HCT116 (cell line): Measurements from ENCODE around the gene CASP5.

Experiments
- CTCF ChIP-seq, 3 experiments: fragments of 200-600 bp in 1 of 3; sonication (generic) in 1 of 3; IDR thresholded peaks in 2 of 3; conservative IDR thresholded peaks in 1 of 3; 2 replicates each; pipeline ENCODE4 v1.5.1; 2012 to 2017; ENCODE audit warnings: low read depth in 2 of 3, low read length in 2 of 3, antibody characterized with exemption in 1 of 3, borderline replicate concordance in 1 of 3, control low read depth in 1 of 3, mild to moderate bottlenecking in 1 of 3, mixed read lengths in 1 of 3, mixed run types in 1 of 3, moderate library complexity in 1 of 3; ENCODE audit not compliant: insufficient read depth in 1 of 3
- EZH2 ChIP-seq: fragments of 200-600 bp; sonication (generic); IDR thresholded peaks from 2 replicates; pipeline ENCODE4 v1.6.1; 2017; ENCODE audit warnings: antibody characterized with exemption, mixed run types
- MAX ChIP-seq: IDR thresholded peaks from 2 replicates; pipeline ENCODE4 v1.6.1; 2012
- POLR2A ChIP-seq: IDR thresholded peaks from 2 replicates; pipeline ENCODE4 v1.7.0; 2011; ENCODE audit warnings: borderline replicate concordance; ENCODE audit not compliant: insufficient read depth, insufficient read length; ENCODE audit errors: extremely low read depth
- YY1 ChIP-seq: IDR thresholded peaks from 2 replicates; pipeline ENCODE4 v1.6.1; 2011; ENCODE audit warnings: low read length, low read depth, moderate library complexity, mild to moderate bottlenecking; ENCODE audit not compliant: insufficient replicate concordance; ENCODE audit errors: extremely low read depth

GRCh38 chr11:105052487-105052886 lies 29.5 kb upstream of the CASP5 start:
- TF ChIP-seq POLR2A (no peak), CTCF (IDR thresholded peaks at IDR 0.05 in 2 of 3, conservative IDR thresholded peaks at IDR 0.05 in 1 of 3; ENCODE audit: borderline replicate concordance in 1 of 3, insufficient read depth in 1 of 3, low read depth in 2 of 3, low read length in 2 of 3) (no peak), EZH2 (no peak), MAX (no peak), YY1 (no peak)
